Measurements from ENCODE around the gene CARD11. TPM values are rescaled to one million over a fixed set of nuclear protein-coding genes. Genes with fewer than 3 reads are reported as not detected.

Gene CARD11
- total RNA-seq, 4 donors from 2014 or later: 3.1 to 53.6 (median 5.9) TPM

DNA sequence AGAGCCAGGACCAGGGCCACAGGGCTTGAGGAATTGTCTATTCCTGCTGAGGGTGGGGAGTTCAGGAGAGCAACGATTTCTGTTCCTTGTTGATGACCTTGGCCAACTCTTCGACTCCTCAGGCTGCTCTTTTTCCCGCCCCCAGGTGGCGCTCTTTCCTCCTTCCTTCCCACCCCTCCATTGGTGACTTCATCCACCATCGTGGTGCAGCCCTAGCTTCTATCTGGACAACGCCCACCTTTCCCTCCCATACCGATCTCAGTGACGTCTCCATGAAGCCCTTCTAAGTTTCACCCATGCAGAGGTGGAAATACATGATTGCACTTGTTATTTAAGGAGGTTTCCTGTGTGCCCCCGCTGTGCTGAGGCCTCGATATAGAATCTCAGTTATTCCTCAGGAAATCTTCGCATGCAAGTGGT, 22.1 kb upstream of the CARD11 start:
- Histone ChIP-seq H3K4me1 (peaks cover 0 to 4% (median 2%) of the 10 kb centered on the region in 4 donors), H3K27ac (no peak overlapping the region), H3K4me3 (no peak overlapping the region), H3K36me3 (no peaks in the 10 kb centered on the region), H3K27me3 (no peaks in the 10 kb centered on the region), H3K9me3 (no peaks in the 10 kb centered on the region)
- no peak for TF ChIP-seq POLR2A (IDR thresholded peaks at IDR 0.05)
- TF ChIP-seq, protein P1, sequence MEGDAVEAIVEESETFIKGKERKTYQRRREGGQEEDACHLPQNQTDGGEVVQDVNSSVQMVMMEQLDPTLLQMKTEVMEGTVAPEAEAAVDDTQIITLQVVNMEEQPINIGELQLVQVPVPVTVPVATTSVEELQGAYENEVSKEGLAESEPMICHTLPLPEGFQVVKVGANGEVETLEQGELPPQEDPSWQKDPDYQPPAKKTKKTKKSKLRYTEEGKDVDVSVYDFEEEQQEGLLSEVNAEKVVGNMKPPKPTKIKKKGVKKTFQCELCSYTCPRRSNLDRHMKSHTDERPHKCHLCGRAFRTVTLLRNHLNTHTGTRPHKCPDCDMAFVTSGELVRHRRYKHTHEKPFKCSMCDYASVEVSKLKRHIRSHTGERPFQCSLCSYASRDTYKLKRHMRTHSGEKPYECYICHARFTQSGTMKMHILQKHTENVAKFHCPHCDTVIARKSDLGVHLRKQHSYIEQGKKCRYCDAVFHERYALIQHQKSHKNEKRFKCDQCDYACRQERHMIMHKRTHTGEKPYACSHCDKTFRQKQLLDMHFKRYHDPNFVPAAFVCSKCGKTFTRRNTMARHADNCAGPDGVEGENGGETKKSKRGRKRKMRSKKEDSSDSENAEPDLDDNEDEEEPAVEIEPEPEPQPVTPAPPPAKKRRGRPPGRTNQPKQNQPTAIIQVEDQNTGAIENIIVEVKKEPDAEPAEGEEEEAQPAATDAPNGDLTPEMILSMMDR (IDR thresholded peaks at IDR 0.05): peak; percentile 27 to 69 (median 42)
- DNase-seq: peak; percentile 55 to 73 (median 71)

DNA sequence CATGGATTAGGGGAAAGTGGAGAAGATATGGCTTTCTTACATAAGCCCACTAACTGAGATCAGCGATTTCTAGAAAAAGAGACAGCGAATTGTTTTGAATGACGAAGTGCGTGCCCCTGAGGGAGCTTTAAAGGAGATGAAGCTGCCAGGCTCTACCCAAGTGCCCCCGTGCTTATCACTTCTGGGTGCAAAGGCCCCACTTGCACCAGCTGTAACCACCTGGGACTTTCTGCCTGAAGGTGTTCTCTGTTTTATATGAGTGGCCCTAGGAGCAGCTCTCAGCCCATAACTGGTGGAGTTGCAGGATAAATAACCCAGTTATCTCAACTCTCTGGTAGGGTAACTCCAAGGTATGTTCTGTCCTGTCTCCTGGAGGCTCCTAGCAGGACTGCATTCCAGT, 20.4 kb upstream of the CARD11 start:
- DNase-seq: no peak
- Histone ChIP-seq H3K36me3 (no peaks in the 10 kb centered on the region), H3K4me1 (peaks cover 0 to 4% (median 2%) of the 10 kb centered on the region in 4 donors), H3K9me3 (no peaks in the 10 kb centered on the region), H3K27me3 (no peaks in the 10 kb centered on the region), H3K27ac (no peak overlapping the region), H3K4me3 (no peak overlapping the region)
- TF ChIP-seq, protein P1 (IDR thresholded peaks at IDR 0.05): no peak
- no peak for TF ChIP-seq POLR2A (IDR thresholded peaks at IDR 0.05)

DNA sequence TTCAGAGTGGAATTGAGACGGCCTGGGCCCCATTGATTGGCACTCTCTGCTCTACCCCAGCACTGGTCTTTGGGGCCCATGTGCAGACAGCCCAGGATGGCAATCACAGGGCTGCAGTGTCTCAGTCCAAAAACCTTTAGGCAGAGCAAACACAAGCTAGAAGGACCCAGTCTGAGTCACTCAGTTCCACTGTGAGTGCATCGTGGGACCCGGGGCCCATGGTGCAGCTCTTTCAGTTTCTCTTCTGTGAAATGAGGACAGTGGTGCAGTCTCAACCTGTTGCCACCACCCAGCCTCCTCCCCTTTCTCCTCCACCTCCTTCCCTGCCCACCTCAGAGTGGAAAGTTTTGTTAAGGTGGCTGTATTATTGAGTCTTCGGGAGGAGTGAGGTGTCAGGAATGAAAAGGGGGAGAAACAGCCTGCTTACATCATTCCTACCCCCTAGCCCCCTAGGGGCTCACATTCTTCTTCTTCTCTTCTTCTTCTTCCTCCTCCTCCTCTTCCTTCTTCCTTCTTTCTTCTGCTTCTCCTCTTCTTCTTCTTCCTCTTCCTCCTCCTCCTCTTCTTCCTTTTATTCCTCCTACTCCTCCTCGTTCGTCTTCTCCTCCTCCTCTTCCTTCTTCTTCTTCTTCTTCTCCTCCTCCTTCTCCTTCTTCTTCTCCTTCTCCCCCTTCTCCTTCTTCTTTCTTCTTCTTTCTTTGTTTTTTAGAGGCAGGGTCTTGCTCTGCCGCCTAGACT, 19.5 kb upstream of the CARD11 start:
- Histone ChIP-seq H3K27me3 (no peaks in the 10 kb centered on the region), H3K4me1 (peaks cover 0 to 4% (median 0%) of the 10 kb centered on the region in 4 donors), H3K4me3 (no peak overlapping the region), H3K36me3 (no peaks in the 10 kb centered on the region), H3K27ac (peak overlapping the region; percentile 11 to 50 (median 28)), H3K9me3 (no peaks in the 10 kb centered on the region)
- peak in 2 of 3 donors; percentile 45 to 65 for DNase-seq
- TF ChIP-seq, protein P1 (IDR thresholded peaks at IDR 0.05): no peak
- TF ChIP-seq POLR2A (IDR thresholded peaks at IDR 0.05): no peak

DNA sequence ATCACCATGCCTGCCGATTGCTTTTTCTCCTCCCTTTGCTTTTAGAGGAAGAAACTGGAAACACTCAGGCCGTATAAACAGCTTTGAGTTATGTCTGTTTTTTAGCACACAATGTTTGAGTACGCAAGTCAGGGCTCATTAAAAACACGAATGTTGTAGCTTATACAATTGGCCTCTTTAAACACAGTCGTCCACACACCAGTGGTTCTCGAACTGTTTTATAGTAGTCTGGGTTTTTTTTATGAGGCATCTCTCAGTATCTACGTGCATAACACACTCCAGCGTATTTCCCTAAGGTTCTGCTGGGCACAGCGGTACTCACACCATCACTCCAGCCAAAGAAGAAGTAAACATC, 13.4 kb upstream of the CARD11 start:
- Histone ChIP-seq H3K27me3 (no peaks in the 10 kb centered on the region), H3K9me3 (peaks cover 0 to 8% (median 0%) of the 10 kb centered on the region in 4 donors), H3K27ac (no peak overlapping the region), H3K36me3 (no peaks in the 10 kb centered on the region), H3K4me3 (no peak overlapping the region), H3K4me1 (no peaks in the 10 kb centered on the region)
- TF ChIP-seq POLR2A (IDR thresholded peaks at IDR 0.05): no peak
- TF ChIP-seq, protein P1 (IDR thresholded peaks at IDR 0.05): no peak
- DNase-seq: no peak

DNA sequence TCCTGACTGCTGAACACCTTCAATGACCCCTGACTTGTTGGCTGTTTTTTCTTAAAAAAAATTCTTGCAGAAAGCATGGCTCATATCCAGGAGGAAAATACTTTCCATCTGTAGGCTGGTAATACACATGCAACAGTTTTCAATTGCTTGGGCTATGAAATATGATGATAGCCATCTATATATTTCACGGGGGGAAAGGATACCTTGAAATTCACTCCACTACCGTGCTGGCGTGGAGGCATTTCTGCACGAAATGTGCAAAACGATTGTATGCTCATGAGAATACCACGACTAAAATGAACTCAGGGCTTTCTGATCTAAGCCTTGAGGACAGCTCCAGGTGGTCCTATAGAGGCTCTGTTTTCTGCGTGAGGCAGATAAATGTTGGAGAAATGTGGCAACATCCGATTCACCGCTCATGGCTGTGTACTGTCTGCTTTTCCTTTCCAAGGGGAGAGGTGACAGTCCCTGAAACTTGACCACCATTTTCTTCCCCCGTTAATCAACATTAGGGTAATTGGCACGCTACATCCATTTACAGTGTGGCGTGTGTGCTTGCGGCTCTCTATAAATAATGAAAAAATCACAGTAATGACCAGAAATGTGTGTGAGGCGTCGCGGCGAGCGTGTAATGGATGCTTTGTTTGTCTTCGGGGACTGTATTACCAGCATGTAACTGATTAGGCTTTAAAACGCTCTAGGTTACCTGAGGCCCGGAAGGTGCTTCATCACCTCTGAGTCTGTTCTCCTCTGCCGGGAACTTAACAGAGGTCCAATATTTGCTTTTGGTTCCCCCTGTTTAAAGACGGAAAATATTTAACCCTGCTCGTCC, 12.8 kb upstream of the CARD11 start:
- TF ChIP-seq POLR2A (IDR thresholded peaks at IDR 0.05): no peak
- TF ChIP-seq, protein P1 (IDR thresholded peaks at IDR 0.05): no peak
- no peak overlapping the region for H3K27ac ChIP-seq
- no peaks in the 10 kb centered on the region for H3K36me3 ChIP-seq
- H3K27me3 ChIP-seq: no peaks in the 10 kb centered on the region
- no peak for DNase-seq
- peaks cover 0 to 8% (median 0%) of the 10 kb centered on the region in 4 donors for H3K9me3 ChIP-seq
- no peaks in the 10 kb centered on the region for H3K4me1 ChIP-seq
- H3K4me3 ChIP-seq: no peak overlapping the region
